MCF 10A (cell line): Measurements from ENCODE around the gene ASB2. TPM values are rescaled to one million over a fixed set of nuclear protein-coding genes. Genes with fewer than 3 reads are reported as not detected.

Source experiments
- BruUV-seq: library from RNA; stranded (reverse); fragments of 400-500 nt; replicated peaks from 2 replicates; lab custom pipeline; 2021; lab: Mats Ljungman, UMichigan
- CTCF ChIA-PET: fragments of 300-600 bp; sonication (Branson Sonifier 250); formaldehyde crosslinking; extraction: SDS; loops from one replicate; lab custom pipeline; 2021; ENCODE audit warnings: antibody characterized with exemption, inconsistent platforms; lab: Yijun Ruan, JAX
- POLR2A ChIA-PET: fragments of 300-600, 350-650 bp; sonication (Branson Sonifier 250); formaldehyde crosslinking; extraction: SDS; loops from one replicate; lab custom pipeline; 2020; ENCODE audit warnings: antibody characterized with exemption, inconsistent platforms; lab: Yijun Ruan, JAX
- DNase-seq: peaks from one replicate; pipeline ENCODE4 v3.0.0-alpha.2; 2018; ENCODE audit not compliant: unreplicated experiment
- H3K27ac Mint-ChIP-seq: one replicate; pipeline ENCODE4 v1.8.0; 2022; ENCODE audit warnings: mild to moderate bottlenecking, low read depth, mixed read lengths; ENCODE audit not compliant: unreplicated experiment
- H3K27me3 Mint-ChIP-seq: one replicate; pipeline ENCODE4 v1.8.0; 2022; ENCODE audit warnings: mixed read lengths; ENCODE audit not compliant: insufficient read depth, unreplicated experiment
- H3K36me3 Mint-ChIP-seq: one replicate; pipeline ENCODE4 v1.8.0; 2022; ENCODE audit warnings: mild to moderate bottlenecking, moderate library complexity, mixed read lengths; ENCODE audit not compliant: insufficient read depth, unreplicated experiment
- H3K4me1 Mint-ChIP-seq: one replicate; pipeline ENCODE4 v1.8.0; 2022; ENCODE audit warnings: mixed read lengths; ENCODE audit not compliant: insufficient read depth, unreplicated experiment
- H3K4me3 Mint-ChIP-seq: one replicate; pipeline ENCODE4 v1.8.0; 2022; ENCODE audit warnings: mild to moderate bottlenecking, moderate library complexity, mixed read lengths; ENCODE audit not compliant: unreplicated experiment
- H3K9me3 Mint-ChIP-seq: one replicate; pipeline ENCODE4 v1.8.0; 2022; ENCODE audit warnings: mixed read lengths; ENCODE audit not compliant: unreplicated experiment
- CTCF ChIP-seq: fragments of 200-600 bp; IDR thresholded peaks from one replicate; pipeline ENCODE4 v1.8.0; 2022; ENCODE audit warnings: antibody characterized with exemption, mild to moderate bottlenecking; ENCODE audit not compliant: unreplicated experiment
- intact Hi-C: fragments of 100-400 bp; cut with micrococcal nuclease; formaldehyde crosslinking; loops from 2 replicates; pipeline ENCODE4 v1.14.1; 2022
- total RNA-seq: library from RNA; stranded (reverse); gene quantifications from 2 replicates; pipeline ENCODE4 v1.2.3, GENCODE V29; 2022

The ASB2 gene
- total RNA-seq, 1 experiment from 2014 or later, result not detected

GRCh38 chr14:93954516-93954830, 21.9 kb downstream of the ASB2 start:
- no peak overlapping the region for H3K4me3 Mint-ChIP-seq
- H3K27ac Mint-ChIP-seq, result no peak overlapping the region
- H3K4me1 Mint-ChIP-seq, result peaks cover 12% of the 10 kb centered on the region
- no TSS peak for BruUV-seq
- H3K36me3 Mint-ChIP-seq, result peaks cover 6% of the 10 kb centered on the region
- ChIA-PET POLR2A (no interaction called here), CTCF (no interaction called here)
- no peaks in the 10 kb centered on the region for H3K9me3 Mint-ChIP-seq
- intact Hi-C loops, result no loop called here
- no peaks in the 10 kb centered on the region for H3K27me3 Mint-ChIP-seq
- TF ChIP-seq CTCF, result no peak
- no peak for DNase-seq

GRCh38 chr14:93953739-93954515, 22.4 kb downstream of the ASB2 start:
- peaks cover 1% of the 10 kb centered on the region for H3K36me3 Mint-ChIP-seq
- no peak for TF ChIP-seq CTCF
- ChIA-PET CTCF (no interaction called here), POLR2A (no interaction called here)
- intact Hi-C loops, result no loop called here
- no peaks in the 10 kb centered on the region for H3K27me3 Mint-ChIP-seq
- no peak for DNase-seq
- no peak overlapping the region for H3K27ac Mint-ChIP-seq
- no peaks in the 10 kb centered on the region for H3K9me3 Mint-ChIP-seq
- H3K4me1 Mint-ChIP-seq, result peaks cover 7% of the 10 kb centered on the region
- BruUV-seq, result no TSS peak
- H3K4me3 Mint-ChIP-seq, result no peak overlapping the region

GRCh38 chr14:93953263-93953662, 23.1 kb downstream of the ASB2 start:
- BruUV-seq, result no TSS peak
- TF ChIP-seq CTCF, result no peak
- H3K9me3 Mint-ChIP-seq, result no peaks in the 10 kb centered on the region
- ChIA-PET POLR2A (no interaction called here), CTCF (no interaction called here)
- no peaks in the 10 kb centered on the region for H3K36me3 Mint-ChIP-seq
- no peak overlapping the region for H3K27ac Mint-ChIP-seq
- H3K4me1 Mint-ChIP-seq, result peaks cover 5% of the 10 kb centered on the region
- intact Hi-C loops, result no loop called here
- no peaks in the 10 kb centered on the region for H3K27me3 Mint-ChIP-seq
- H3K4me3 Mint-ChIP-seq, result no peak overlapping the region
- no peak for DNase-seq

GRCh38 chr14:93952829-93953228, 23.5 kb downstream of the ASB2 start:
- POLR2A ChIA-PET, result no interaction called here
- no peak for TF ChIP-seq CTCF
- Mint-ChIP-seq H3K27ac (no peak overlapping the region), H3K4me3 (no peak overlapping the region), H3K36me3 (no peaks in the 10 kb centered on the region), H3K27me3 (no peaks in the 10 kb centered on the region), H3K4me1 (peaks cover 5% of the 10 kb centered on the region), H3K9me3 (no peaks in the 10 kb centered on the region)
- no peak for DNase-seq
- BruUV-seq, result no TSS peak
- CTCF ChIA-PET, result interaction anchor here (0.6 kb wide), 1 partner anchor 1340 kb away, joined by 3 read pairs; no protein-coding TSS in a partner anchor
- intact Hi-C loops, result no loop called here
